Prostate gland (tissue), 2 donors: ENCODE measurements around the gene CACNA1F.

ENCODE experiments used
- CTCF ChIP-seq, 4 experiments: fragments of 200-600 bp in 2 of 4; fragments of 450-650 bp in 2 of 4; sonication (generic) in 2 of 4; IDR thresholded peaks; 1 replicate in 3 of 4; 2 replicates in 1 of 4; pipeline ENCODE4 v1.5.1; 2016 to 2019; ENCODE audit warnings: antibody characterized with exemption in 4 of 4, mild to moderate bottlenecking in 2 of 4, moderate library complexity in 2 of 4
- POLR2A ChIP-seq: fragments of 450-650 bp; IDR thresholded peaks from one replicate; pipeline ENCODE4 v1.6.1; 2016; ENCODE audit warnings: antibody characterized with exemption, mild to moderate bottlenecking

- TF ChIP-seq CTCF (IDR thresholded peaks at IDR 0.05) (no peak), POLR2A (no peak)
Observed at GRCh38 chrX:49233887-49234555, 881 bp upstream of the CACNA1F start.
